Ishikawa (cell line): ENCODE measurements around the gene ZNF302.
A peak's percentile ranks its signal among the peaks of the same experiment; 100 is the strongest.

ENCODE experiments used
- CEBPB ChIP-seq: IDR thresholded peaks from 2 replicates; pipeline ENCODE4 v1.6.1; 2012
- CREB1 ChIP-seq: IDR thresholded peaks from 2 replicates; pipeline ENCODE4 v1.6.1; 2012; ENCODE audit warnings: low read depth
- EGR1 ChIP-seq: IDR thresholded peaks from 2 replicates; pipeline ENCODE4 v1.6.1; 2012
- EP300 ChIP-seq: IDR thresholded peaks from 2 replicates; pipeline ENCODE4 v1.6.1; 2012; ENCODE audit warnings: borderline replicate concordance
- FOXM1 ChIP-seq: IDR thresholded peaks from 2 replicates; pipeline ENCODE4 v1.6.1; 2012; ENCODE audit warnings: low read depth, borderline replicate concordance
- MAX ChIP-seq: IDR thresholded peaks from 2 replicates; pipeline ENCODE4 v1.6.1; 2012
- NFIC ChIP-seq: IDR thresholded peaks from 2 replicates; pipeline ENCODE4 v1.6.1; 2012
- RAD21 ChIP-seq: IDR thresholded peaks from 2 replicates; pipeline ENCODE4 v1.6.1; 2012; ENCODE audit warnings: low read depth
- TAF1 ChIP-seq: IDR thresholded peaks from 2 replicates; pipeline ENCODE4 v1.6.1; 2012; ENCODE audit warnings: low read depth, mild to moderate bottlenecking
- TCF12 ChIP-seq: IDR thresholded peaks from 2 replicates; pipeline ENCODE4 v1.6.1; 2012; ENCODE audit warnings: low read depth
- TEAD4 ChIP-seq: IDR thresholded peaks from 2 replicates; pipeline ENCODE4 v1.6.1; 2012
- USF1 ChIP-seq: IDR thresholded peaks from 2 replicates; pipeline ENCODE4 v1.6.1; 2012
- YY1 ChIP-seq: IDR thresholded peaks from 2 replicates; pipeline ENCODE4 v1.6.1; 2012; ENCODE audit warnings: low read depth
- ZBTB7A ChIP-seq: IDR thresholded peaks from 2 replicates; pipeline ENCODE4 v1.6.1; 2012; ENCODE audit warnings: low read depth
- TF ChIP-seq, protein P1 (sequence below): IDR thresholded peaks from 2 replicates; pipeline ENCODE4 v1.6.1; 2012; ENCODE audit warnings: low read depth, mild to moderate bottlenecking

The ZNF302 gene

GRCh38 chr19:34715357-34715756 is 37.9 kb downstream of the ZNF302 start:
- no peak for TF ChIP-seq YY1
- TF ChIP-seq CREB1 = no peak
- TF ChIP-seq EGR1 = no peak
- no peak for TF ChIP-seq TCF12
- no peak for TF ChIP-seq TEAD4
- TF ChIP-seq TAF1 = no peak
- TF ChIP-seq EP300 = no peak
- no peak for TF ChIP-seq RAD21
- TF ChIP-seq, protein P1, sequence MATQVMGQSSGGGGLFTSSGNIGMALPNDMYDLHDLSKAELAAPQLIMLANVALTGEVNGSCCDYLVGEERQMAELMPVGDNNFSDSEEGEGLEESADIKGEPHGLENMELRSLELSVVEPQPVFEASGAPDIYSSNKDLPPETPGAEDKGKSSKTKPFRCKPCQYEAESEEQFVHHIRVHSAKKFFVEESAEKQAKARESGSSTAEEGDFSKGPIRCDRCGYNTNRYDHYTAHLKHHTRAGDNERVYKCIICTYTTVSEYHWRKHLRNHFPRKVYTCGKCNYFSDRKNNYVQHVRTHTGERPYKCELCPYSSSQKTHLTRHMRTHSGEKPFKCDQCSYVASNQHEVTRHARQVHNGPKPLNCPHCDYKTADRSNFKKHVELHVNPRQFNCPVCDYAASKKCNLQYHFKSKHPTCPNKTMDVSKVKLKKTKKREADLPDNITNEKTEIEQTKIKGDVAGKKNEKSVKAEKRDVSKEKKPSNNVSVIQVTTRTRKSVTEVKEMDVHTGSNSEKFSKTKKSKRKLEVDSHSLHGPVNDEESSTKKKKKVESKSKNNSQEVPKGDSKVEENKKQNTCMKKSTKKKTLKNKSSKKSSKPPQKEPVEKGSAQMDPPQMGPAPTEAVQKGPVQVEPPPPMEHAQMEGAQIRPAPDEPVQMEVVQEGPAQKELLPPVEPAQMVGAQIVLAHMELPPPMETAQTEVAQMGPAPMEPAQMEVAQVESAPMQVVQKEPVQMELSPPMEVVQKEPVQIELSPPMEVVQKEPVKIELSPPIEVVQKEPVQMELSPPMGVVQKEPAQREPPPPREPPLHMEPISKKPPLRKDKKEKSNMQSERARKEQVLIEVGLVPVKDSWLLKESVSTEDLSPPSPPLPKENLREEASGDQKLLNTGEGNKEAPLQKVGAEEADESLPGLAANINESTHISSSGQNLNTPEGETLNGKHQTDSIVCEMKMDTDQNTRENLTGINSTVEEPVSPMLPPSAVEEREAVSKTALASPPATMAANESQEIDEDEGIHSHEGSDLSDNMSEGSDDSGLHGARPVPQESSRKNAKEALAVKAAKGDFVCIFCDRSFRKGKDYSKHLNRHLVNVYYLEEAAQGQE = no peak
- TF ChIP-seq FOXM1 = no peak
- no peak for TF ChIP-seq CEBPB
- TF ChIP-seq USF1 = no peak
- no peak for TF ChIP-seq ZBTB7A
- no peak for TF ChIP-seq NFIC

DNA sequence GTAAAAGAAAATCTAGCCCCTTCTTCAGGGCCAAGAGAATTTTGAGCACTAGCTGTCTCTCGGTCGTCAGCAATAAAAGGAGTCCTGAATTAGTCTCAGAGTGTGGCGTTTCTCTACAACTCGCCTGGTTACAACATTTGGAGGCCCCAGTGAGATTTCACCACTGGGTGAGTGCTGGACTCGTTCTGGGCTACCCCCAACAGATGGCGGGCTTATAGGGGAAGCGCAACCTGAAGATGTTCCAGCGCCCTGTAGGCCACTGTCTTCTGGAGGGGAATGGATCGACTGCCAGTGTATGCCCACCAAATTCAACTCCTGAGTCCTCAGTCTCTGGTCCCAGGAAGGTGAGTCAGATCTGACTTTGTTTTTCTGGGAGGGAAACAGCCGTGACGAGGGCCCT is 44.9 kb downstream of the ZNF302 start:
- no peak for TF ChIP-seq USF1
- TF ChIP-seq FOXM1 = no peak
- TF ChIP-seq CREB1 = no peak
- TF ChIP-seq TEAD4 = no peak
- TF ChIP-seq RAD21 = no peak
- no peak for TF ChIP-seq EGR1
- no peak for TF ChIP-seq NFIC
- TF ChIP-seq ZBTB7A = no peak
- no peak for TF ChIP-seq EP300
- no peak for TF ChIP-seq TCF12
- TF ChIP-seq, protein P1 = no peak
- TF ChIP-seq CEBPB = no peak
- TF ChIP-seq TAF1 = no peak
- TF ChIP-seq MAX = no peak
- no peak for TF ChIP-seq YY1

- no peak for TF ChIP-seq USF1
- TF ChIP-seq NFIC = no peak
- TF ChIP-seq YY1 = no peak
- no peak for TF ChIP-seq ZBTB7A
- TF ChIP-seq EGR1 = no peak
- no peak for TF ChIP-seq CREB1
- no peak for TF ChIP-seq TEAD4
- TF ChIP-seq, protein P1 = no peak
- TF ChIP-seq RAD21 = no peak
- TF ChIP-seq CEBPB = no peak
- no peak for TF ChIP-seq FOXM1
- no peak for TF ChIP-seq MAX
- no peak for TF ChIP-seq EP300
- TF ChIP-seq TCF12 = no peak
Measured at GRCh38 chr19:34725400-34725799, 47.9 kb downstream of the ZNF302 start.

DNA sequence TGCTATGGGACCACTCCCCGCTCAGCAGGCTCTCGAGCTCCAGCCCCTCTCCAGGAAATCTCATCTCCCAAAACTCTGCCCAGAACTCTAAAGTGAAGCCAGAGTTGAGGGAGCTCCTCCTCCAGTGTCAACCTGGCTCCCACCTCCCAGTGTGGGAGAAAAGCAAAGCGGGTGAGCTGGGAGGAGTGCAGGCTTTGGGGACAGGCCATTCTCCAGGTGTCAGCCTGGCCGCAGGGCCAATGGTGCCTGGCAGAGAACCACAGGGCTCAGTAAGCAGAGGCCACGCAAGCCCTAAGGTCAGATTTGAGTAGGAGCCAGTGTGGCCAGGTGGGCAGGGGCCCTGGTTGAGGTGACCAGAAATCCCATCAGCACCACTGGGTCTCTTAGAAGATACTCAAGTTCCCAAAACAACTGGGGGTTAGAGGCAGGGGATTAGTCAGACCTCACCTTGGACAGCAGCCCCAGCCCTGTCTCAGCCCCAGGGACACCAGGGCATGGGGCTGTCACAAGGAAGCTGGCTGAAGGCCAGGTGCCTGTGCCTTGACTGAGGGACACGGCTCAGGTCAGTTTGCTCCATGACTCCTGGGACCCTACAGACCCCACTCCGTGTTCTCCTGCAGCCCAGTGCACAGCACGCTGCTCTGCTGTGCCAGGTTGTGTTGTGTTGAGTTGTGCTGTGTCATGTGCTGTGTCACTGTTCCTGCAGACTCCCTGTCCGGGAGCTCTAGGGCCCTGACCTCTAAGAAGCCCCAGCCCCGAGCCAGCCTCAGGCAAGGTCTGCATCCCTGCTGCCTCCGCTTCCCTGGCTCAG is 53.7 kb downstream of the ZNF302 start:
- TF ChIP-seq, protein P1 = 0 out of 2 replicates have a peak, but pooled peaks have one; percentile 32
- no peak for TF ChIP-seq NFIC
